B cell (primary cell): ENCODE results near the gene RASGRP3.

Experiments used
- CTCF ChIP-seq: fragments of 200-600 bp; IDR thresholded peaks from one replicate; pipeline ENCODE4 v1.8.0; 2022; ENCODE audit warnings: antibody characterized with exemption, mild to moderate bottlenecking
- EZH2 ChIP-seq: IDR thresholded peaks from 2 replicates; pipeline ENCODE4 v1.6.1; 2012; ENCODE audit warnings: borderline replicate concordance, low read depth, mild to moderate bottlenecking, moderate library complexity, low read length; ENCODE audit not compliant: insufficient read depth, poor library complexity, severe bottlenecking

DNA sequence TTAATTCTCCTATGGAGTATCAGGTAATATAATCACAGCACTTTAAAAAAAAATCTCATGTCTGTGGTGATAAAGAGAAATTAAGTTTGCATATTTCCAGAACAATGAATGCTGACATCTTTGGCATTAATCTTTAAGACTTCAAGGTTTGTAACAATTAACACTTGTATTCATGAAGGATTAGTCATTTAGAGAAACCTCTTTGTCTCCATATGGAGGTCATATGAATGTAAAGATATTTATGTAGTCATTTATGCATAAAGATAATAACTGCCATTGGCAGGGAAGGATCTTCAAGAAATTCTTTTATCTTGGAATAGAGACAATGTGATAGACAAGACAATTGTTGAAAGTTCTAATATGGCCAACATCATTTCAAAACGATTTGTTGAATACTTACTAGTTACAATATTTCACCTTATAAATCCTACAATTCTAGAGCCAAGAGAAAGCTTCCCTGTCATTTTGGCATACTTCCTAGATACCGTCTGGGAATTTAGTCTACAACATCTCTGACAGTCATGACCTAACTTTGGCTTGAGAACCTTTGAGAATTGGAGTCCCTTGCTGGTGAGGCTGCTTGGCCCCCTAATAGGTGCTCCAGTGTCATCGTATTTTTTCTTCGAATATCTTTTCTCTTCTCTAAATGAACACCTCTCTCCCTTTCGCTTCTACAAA lies 33.6 kb downstream of the RASGRP3 start:
- TF ChIP-seq EZH2 (no peak), CTCF (no peak)
